Ishikawa (cell line): ENCODE measurements around the gene ACACA.

Source experiments
- CREB1 ChIP-seq: IDR thresholded peaks from 2 replicates; pipeline ENCODE4 v1.6.1; 2012; ENCODE audit warnings: low read depth
- EGR1 ChIP-seq: IDR thresholded peaks from 2 replicates; pipeline ENCODE4 v1.6.1; 2012
- EP300 ChIP-seq: IDR thresholded peaks from 2 replicates; pipeline ENCODE4 v1.6.1; 2012; ENCODE audit warnings: borderline replicate concordance
- FOXM1 ChIP-seq: IDR thresholded peaks from 2 replicates; pipeline ENCODE4 v1.6.1; 2012; ENCODE audit warnings: low read depth, borderline replicate concordance
- NFIC ChIP-seq: IDR thresholded peaks from 2 replicates; pipeline ENCODE4 v1.6.1; 2012
- RAD21 ChIP-seq: IDR thresholded peaks from 2 replicates; pipeline ENCODE4 v1.6.1; 2012; ENCODE audit warnings: low read depth
- TAF1 ChIP-seq: IDR thresholded peaks from 2 replicates; pipeline ENCODE4 v1.6.1; 2012; ENCODE audit warnings: low read depth, mild to moderate bottlenecking
- TCF12 ChIP-seq: IDR thresholded peaks from 2 replicates; pipeline ENCODE4 v1.6.1; 2012; ENCODE audit warnings: low read depth
- TEAD4 ChIP-seq: IDR thresholded peaks from 2 replicates; pipeline ENCODE4 v1.6.1; 2012
- YY1 ChIP-seq: IDR thresholded peaks from 2 replicates; pipeline ENCODE4 v1.6.1; 2012; ENCODE audit warnings: low read depth
- ZBTB7A ChIP-seq: IDR thresholded peaks from 2 replicates; pipeline ENCODE4 v1.6.1; 2012; ENCODE audit warnings: low read depth
- TF ChIP-seq, protein P1 (sequence below): IDR thresholded peaks from 2 replicates; pipeline ENCODE4 v1.6.1; 2012
- TF ChIP-seq, protein P2 (sequence below): IDR thresholded peaks from 2 replicates; pipeline ENCODE4 v1.6.1; 2012; ENCODE audit warnings: low read depth, mild to moderate bottlenecking

DNA sequence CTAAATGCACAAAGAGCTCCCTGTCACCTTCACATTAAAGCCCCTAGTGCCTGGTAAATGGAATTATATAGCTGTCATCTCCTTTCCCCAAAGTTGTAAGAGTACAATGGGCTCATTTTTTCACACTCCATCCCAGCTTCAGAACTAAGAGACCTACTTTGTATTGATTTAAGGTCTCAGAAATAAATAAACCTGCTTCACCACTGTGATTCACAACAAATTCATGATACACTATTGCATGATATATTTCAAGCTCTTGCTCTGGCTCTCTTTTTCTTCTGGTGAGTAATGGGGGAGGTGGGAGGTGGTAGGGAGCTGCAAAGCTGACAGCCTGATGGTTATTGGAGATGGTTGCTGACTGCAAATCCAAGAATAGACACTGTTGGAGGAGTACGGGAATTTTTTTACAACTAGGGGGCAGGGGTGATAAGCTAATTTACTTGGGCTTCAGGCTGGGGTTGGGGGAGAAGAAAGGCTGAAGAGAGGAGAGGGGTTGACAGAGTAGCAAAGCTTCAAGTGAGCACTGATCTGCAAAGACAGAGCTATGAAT lies 268.0 kb downstream of the ACACA start:
- TF ChIP-seq YY1 (no peak), EP300 (no peak), TAF1 (no peak), ZBTB7A (no peak), CREB1 (no peak), RAD21 (no peak), FOXM1 (no peak), TCF12 (no peak), NFIC (no peak), EGR1 (no peak), TEAD4 (no peak)
- TF ChIP-seq, protein P1, sequence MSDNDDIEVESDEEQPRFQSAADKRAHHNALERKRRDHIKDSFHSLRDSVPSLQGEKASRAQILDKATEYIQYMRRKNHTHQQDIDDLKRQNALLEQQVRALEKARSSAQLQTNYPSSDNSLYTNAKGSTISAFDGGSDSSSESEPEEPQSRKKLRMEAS = no peak
- TF ChIP-seq, protein P2, sequence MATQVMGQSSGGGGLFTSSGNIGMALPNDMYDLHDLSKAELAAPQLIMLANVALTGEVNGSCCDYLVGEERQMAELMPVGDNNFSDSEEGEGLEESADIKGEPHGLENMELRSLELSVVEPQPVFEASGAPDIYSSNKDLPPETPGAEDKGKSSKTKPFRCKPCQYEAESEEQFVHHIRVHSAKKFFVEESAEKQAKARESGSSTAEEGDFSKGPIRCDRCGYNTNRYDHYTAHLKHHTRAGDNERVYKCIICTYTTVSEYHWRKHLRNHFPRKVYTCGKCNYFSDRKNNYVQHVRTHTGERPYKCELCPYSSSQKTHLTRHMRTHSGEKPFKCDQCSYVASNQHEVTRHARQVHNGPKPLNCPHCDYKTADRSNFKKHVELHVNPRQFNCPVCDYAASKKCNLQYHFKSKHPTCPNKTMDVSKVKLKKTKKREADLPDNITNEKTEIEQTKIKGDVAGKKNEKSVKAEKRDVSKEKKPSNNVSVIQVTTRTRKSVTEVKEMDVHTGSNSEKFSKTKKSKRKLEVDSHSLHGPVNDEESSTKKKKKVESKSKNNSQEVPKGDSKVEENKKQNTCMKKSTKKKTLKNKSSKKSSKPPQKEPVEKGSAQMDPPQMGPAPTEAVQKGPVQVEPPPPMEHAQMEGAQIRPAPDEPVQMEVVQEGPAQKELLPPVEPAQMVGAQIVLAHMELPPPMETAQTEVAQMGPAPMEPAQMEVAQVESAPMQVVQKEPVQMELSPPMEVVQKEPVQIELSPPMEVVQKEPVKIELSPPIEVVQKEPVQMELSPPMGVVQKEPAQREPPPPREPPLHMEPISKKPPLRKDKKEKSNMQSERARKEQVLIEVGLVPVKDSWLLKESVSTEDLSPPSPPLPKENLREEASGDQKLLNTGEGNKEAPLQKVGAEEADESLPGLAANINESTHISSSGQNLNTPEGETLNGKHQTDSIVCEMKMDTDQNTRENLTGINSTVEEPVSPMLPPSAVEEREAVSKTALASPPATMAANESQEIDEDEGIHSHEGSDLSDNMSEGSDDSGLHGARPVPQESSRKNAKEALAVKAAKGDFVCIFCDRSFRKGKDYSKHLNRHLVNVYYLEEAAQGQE = no peak
